ENCODE data around the gene SERPINC1. TPM values are rescaled to one million over a fixed set of nuclear protein-coding genes. Genes with fewer than 3 reads are reported as not detected.
A peak's percentile ranks its signal among the peaks of the same experiment; 100 is the strongest.

Gene SERPINC1
- total and polyA plus RNA-seq, 7 experiments from 2014 or later = 0.25 to 0.32 TPM; not detected in 5

- CTCF ChIA-PET = no interaction called here
- Mint-ChIP-seq H3K36me3 (no peaks in the 10 kb centered on the region), H3K9me3 (peaks cover 0 to 3% (median 0%) of the 10 kb centered on the region in 11 donors), H3K27ac (peak overlapping the region in 2 of 9 donors; percentile 38 to 62), H3K4me3 (no peak overlapping the region), H3K27me3 (peaks cover 0 to 2% (median 0%) of the 10 kb centered on the region in 5 donors), H3K4me1 (peaks cover 0 to 2% (median 0%) of the 10 kb centered on the region in 7 donors)
- H3K4me1 ChIP-seq (ENCODE audit: control insufficient read depth in 2 of 2, insufficient read depth in 2 of 2, low read length in 2 of 2) = no peaks in the 10 kb centered on the region
- no peak overlapping the region for H3K4me3 ChIP-seq (ENCODE audit: low read length)
- H3K36me3 ChIP-seq (ENCODE audit: control insufficient read depth in 2 of 3, insufficient read depth in 3 of 3, low read length in 3 of 3) = no peaks in the 10 kb centered on the region
- DNase-seq (no peak), ATAC-seq (no peak)
- no peaks in the 10 kb centered on the region for H3K27me3 ChIP-seq (ENCODE audit: control insufficient read depth in 2 of 2, insufficient read depth in 2 of 2, low read length in 2 of 2)
- intact Hi-C loops (cut with micrococcal nuclease) = no loop called here
- no peak overlapping the region for H3K27ac ChIP-seq (ENCODE audit: low read depth, low read length)
- POLR2A ChIA-PET = no interaction called here
- H3K9me3 ChIP-seq (ENCODE audit: control insufficient read depth in 2 of 3, low read length in 3 of 3) = no peaks in the 10 kb centered on the region
These were observed 737 bp upstream of the SERPINC1 start for GRCh38 chr1:173917635-173918493.

GRCh38 chr1:173916667-173917066 lies 460 bp downstream of the SERPINC1 start:
- H3K4me3 ChIP-seq (ENCODE audit: low read length) = no peak overlapping the region
- ChIA-PET CTCF (no interaction called here), POLR2A (no interaction called here)
- no peaks in the 10 kb centered on the region for H3K36me3 ChIP-seq (ENCODE audit: control insufficient read depth in 2 of 3, insufficient read depth in 3 of 3, low read length in 3 of 3)
- H3K4me1 ChIP-seq (ENCODE audit: control insufficient read depth in 2 of 2, insufficient read depth in 2 of 2, low read length in 2 of 2) = no peaks in the 10 kb centered on the region
- H3K27ac ChIP-seq (ENCODE audit: low read depth, low read length) = no peak overlapping the region
- H3K9me3 Mint-ChIP-seq = peaks cover 0 to 3% (median 0%) of the 10 kb centered on the region in 11 donors
- H3K27ac Mint-ChIP-seq = no peak overlapping the region
- intact Hi-C loops (cut with micrococcal nuclease) = no loop called here
- H3K4me3 Mint-ChIP-seq = no peak overlapping the region
- DNase-seq = no peak
- H3K9me3 ChIP-seq (ENCODE audit: control insufficient read depth in 2 of 3, low read length in 3 of 3) = no peaks in the 10 kb centered on the region
- no peaks in the 10 kb centered on the region for H3K27me3 ChIP-seq (ENCODE audit: control insufficient read depth in 2 of 2, insufficient read depth in 2 of 2, low read length in 2 of 2)
- H3K36me3 Mint-ChIP-seq = peaks cover 0 to 5% (median 0%) of the 10 kb centered on the region in 5 donors
- H3K4me1 Mint-ChIP-seq = peaks cover 0 to 2% (median 0%) of the 10 kb centered on the region in 7 donors
- no peak for ATAC-seq
- H3K27me3 Mint-ChIP-seq = no peaks in the 10 kb centered on the region

- H3K36me3 ChIP-seq (ENCODE audit: control insufficient read depth in 2 of 3, insufficient read depth in 3 of 3, low read length in 3 of 3) = no peaks in the 10 kb centered on the region
- Mint-ChIP-seq H3K27ac (no peak overlapping the region), H3K9me3 (peaks cover 0 to 3% (median 0%) of the 10 kb centered on the region in 11 donors), H3K27me3 (no peaks in the 10 kb centered on the region), H3K4me1 (peaks cover 0 to 2% (median 0%) of the 10 kb centered on the region in 7 donors), H3K36me3 (peaks cover 0 to 5% (median 5%) of the 10 kb centered on the region in 5 donors), H3K4me3 (no peak overlapping the region)
- H3K4me3 ChIP-seq (ENCODE audit: low read length) = no peak overlapping the region
- POLR2A ChIA-PET = no interaction called here
- no peaks in the 10 kb centered on the region for H3K4me1 ChIP-seq (ENCODE audit: control insufficient read depth in 2 of 2, insufficient read depth in 2 of 2, low read length in 2 of 2)
- H3K9me3 ChIP-seq (ENCODE audit: control insufficient read depth in 2 of 3, low read length in 3 of 3) = no peaks in the 10 kb centered on the region
- ATAC-seq (no peak), DNase-seq (no peak)
- intact Hi-C loops (cut with micrococcal nuclease) = no loop called here
- no peak overlapping the region for H3K27ac ChIP-seq (ENCODE audit: low read depth, low read length)
- H3K27me3 ChIP-seq (ENCODE audit: control insufficient read depth in 2 of 2, insufficient read depth in 2 of 2, low read length in 2 of 2) = no peaks in the 10 kb centered on the region
- CTCF ChIA-PET = no interaction called here
These were observed 1.5 kb downstream of the SERPINC1 start for GRCh38 chr1:173915596-173915995.

GRCh38 chr1:173914366-173914871 lies 2.7 kb downstream of the SERPINC1 start:
- no peak overlapping the region for H3K4me3 ChIP-seq (ENCODE audit: low read length)
- H3K4me3 Mint-ChIP-seq = no peak overlapping the region
- DNase-seq (no peak), ATAC-seq (peak; percentile 51)
- H3K27me3 Mint-ChIP-seq = no peaks in the 10 kb centered on the region
- no peaks in the 10 kb centered on the region for H3K4me1 ChIP-seq (ENCODE audit: control insufficient read depth in 2 of 2, insufficient read depth in 2 of 2, low read length in 2 of 2)
- H3K9me3 Mint-ChIP-seq = peaks cover 0 to 3% (median 0%) of the 10 kb centered on the region in 11 donors
- CTCF ChIA-PET = interaction anchor here (0.6 to 0.7 kb wide), 2 partner anchors 139 to 239 kb away, joined by 3 to 5 read pairs; no protein-coding TSS in a partner anchor
- no peaks in the 10 kb centered on the region for H3K27me3 ChIP-seq (ENCODE audit: control insufficient read depth in 2 of 2, insufficient read depth in 2 of 2, low read length in 2 of 2)
- peaks cover 0 to 2% (median 0%) of the 10 kb centered on the region in 7 donors for H3K4me1 Mint-ChIP-seq
- H3K27ac ChIP-seq (ENCODE audit: low read depth, low read length) = no peak overlapping the region
- no peaks in the 10 kb centered on the region for H3K9me3 ChIP-seq (ENCODE audit: control insufficient read depth in 2 of 3, low read length in 3 of 3)
- no peak overlapping the region for H3K27ac Mint-ChIP-seq
- H3K36me3 Mint-ChIP-seq = peaks cover 0 to 13% (median 11%) of the 10 kb centered on the region in 5 donors
- no peaks in the 10 kb centered on the region for H3K36me3 ChIP-seq (ENCODE audit: control insufficient read depth in 2 of 3, insufficient read depth in 3 of 3, low read length in 3 of 3)
- intact Hi-C loops (cut with micrococcal nuclease) = no loop called here
- POLR2A ChIA-PET = no interaction called here

DNA sequence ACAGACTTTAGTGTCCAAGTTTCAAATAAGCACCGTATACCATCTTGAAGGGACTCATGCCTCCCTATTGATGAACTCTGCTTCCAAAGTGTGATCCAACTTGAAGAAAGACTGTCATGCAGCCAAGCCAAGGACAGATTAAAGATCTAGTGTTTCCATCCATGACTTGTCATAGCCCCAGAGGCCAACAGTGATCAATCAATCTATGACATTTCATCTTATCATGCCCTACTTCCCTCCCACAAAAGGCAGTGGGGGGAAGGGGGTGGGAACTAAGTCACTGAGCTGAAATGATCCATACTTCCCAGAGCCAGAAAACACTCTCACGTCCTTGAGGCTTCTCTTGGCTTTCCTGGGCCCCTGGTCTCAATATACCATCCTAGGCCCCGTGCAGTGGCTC lies 4.0 kb downstream of the SERPINC1 start:
- Mint-ChIP-seq H3K36me3 (peaks cover 0 to 17% (median 13%) of the 10 kb centered on the region in 5 donors), H3K4me1 (peaks cover 0 to 2% (median 0%) of the 10 kb centered on the region in 7 donors), H3K9me3 (peaks cover 0 to 3% (median 0%) of the 10 kb centered on the region in 11 donors), H3K27me3 (no peaks in the 10 kb centered on the region), H3K27ac (no peak overlapping the region), H3K4me3 (no peak overlapping the region)
- Histone ChIP-seq H3K27ac (ENCODE audit: low read depth, low read length) (no peak overlapping the region), H3K9me3 (ENCODE audit: control insufficient read depth in 2 of 3, low read length in 3 of 3) (no peaks in the 10 kb centered on the region), H3K4me3 (ENCODE audit: low read length) (no peak overlapping the region), H3K4me1 (ENCODE audit: control insufficient read depth in 2 of 2, insufficient read depth in 2 of 2, low read length in 2 of 2) (no peaks in the 10 kb centered on the region), H3K27me3 (ENCODE audit: control insufficient read depth in 2 of 2, insufficient read depth in 2 of 2, low read length in 2 of 2) (no peaks in the 10 kb centered on the region), H3K36me3 (ENCODE audit: control insufficient read depth in 2 of 3, insufficient read depth in 3 of 3, low read length in 3 of 3) (no peaks in the 10 kb centered on the region)
- DNase-seq (no peak), ATAC-seq (no peak)
- ChIA-PET POLR2A (no interaction called here), CTCF (no interaction called here)
- intact Hi-C loops (cut with micrococcal nuclease) = no loop called here

DNA sequence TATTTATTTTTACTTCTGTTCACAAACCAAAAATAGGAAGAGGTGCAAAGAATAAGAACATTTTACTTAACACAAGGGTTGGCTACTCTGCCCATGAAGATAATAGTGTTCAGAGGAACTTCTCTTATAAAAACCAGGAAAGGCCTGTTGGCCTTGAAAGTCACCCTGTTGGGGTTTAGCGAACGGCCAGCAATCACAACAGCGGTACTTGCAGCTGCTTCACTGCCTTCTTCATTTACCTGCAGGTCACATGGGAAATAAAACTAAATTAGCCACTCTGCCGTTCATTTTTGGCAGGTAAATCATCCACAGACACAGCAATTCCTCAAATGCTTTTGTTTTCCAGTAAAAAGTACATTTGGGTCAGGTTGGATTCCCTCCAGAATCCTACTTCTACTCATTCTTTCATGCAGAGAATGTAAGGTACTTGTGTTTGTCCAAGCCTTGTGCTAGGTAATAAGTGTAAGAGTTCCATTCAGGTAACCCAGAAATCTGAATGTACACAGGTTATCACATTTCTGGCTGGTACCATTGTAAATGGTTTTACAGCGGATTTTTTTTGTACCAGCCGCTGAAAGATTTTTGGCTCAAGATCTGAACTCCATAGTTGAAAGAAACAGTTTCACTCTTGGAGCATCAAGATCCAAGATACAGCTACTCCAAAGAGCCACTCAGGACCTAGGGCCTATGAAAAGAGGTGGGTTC lies 13.1 kb downstream of the SERPINC1 start:
- Mint-ChIP-seq H3K27me3 (no peaks in the 10 kb centered on the region), H3K36me3 (peaks cover 0 to 37% (median 32%) of the 10 kb centered on the region in 5 donors), H3K27ac (no peak overlapping the region), H3K9me3 (peaks cover 0 to 5% (median 0%) of the 10 kb centered on the region in 11 donors), H3K4me3 (no peak overlapping the region), H3K4me1 (peaks cover 2 to 16% (median 11%) of the 10 kb centered on the region in 7 donors)
- ATAC-seq (no peak), DNase-seq (no peak)
- ChIA-PET POLR2A (no interaction called here), CTCF (no interaction called here)
- intact Hi-C loops (cut with micrococcal nuclease) = no loop called here
- Histone ChIP-seq H3K36me3 (ENCODE audit: control insufficient read depth in 2 of 3, insufficient read depth in 3 of 3, low read length in 3 of 3) (no peaks in the 10 kb centered on the region), H3K9me3 (ENCODE audit: control insufficient read depth in 2 of 3, low read length in 3 of 3) (no peaks in the 10 kb centered on the region), H3K4me1 (ENCODE audit: control insufficient read depth in 2 of 2, insufficient read depth in 2 of 2, low read length in 2 of 2) (no peaks in the 10 kb centered on the region), H3K4me3 (ENCODE audit: low read length) (no peak overlapping the region), H3K27ac (ENCODE audit: low read depth, low read length) (no peak overlapping the region), H3K27me3 (ENCODE audit: control insufficient read depth in 2 of 2, insufficient read depth in 2 of 2, low read length in 2 of 2) (no peaks in the 10 kb centered on the region)
